HG02840 (cell line): ENCODE measurements around the gene SLC25A26.
"Not testable (repeated sequence)": the region's sequence is repeated elsewhere in the genome, so short reads cannot be mapped to it uniquely, and the experiment has no call there.

Experiments
- ATAC-seq: cut with Tn5 transposase; IDR thresholded peaks from one replicate; pipeline ENCODE4 v1.9.1; 2021; ENCODE audit warnings: mild to moderate bottlenecking, moderate library complexity, moderate number of reproducible peaks; ENCODE audit not compliant: unreplicated experiment, low FRiP score

Gene SLC25A26

GRCh38 chr3:66226093-66226492 is 5.3 kb downstream of the SLC25A26 start:
- not testable (repeated sequence) for ATAC-seq

GRCh38 chr3:66227051-66227450 is 6.2 kb downstream of the SLC25A26 start:
- ATAC-seq = no peak

GRCh38 chr3:66227915-66228314 is 7.1 kb downstream of the SLC25A26 start:
- ATAC-seq = no peak

DNA sequence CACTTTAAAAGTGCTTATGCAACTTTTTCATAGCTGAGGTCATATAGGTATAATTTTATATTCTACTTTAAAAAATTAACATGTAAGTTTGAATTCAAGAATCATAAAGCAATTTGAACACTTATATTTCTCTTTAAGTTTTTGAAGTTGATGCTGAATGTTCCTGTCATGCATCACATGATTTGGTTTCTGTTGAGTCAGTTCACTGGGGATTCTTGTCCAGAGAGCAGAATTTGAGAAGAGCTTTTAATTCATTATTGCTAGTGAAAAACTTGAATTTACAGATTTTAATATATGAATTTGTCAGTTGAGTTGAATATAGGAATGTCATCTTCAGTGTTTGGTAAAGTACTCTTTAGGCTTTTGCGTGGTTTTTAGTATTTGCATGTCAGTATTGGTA is 7.9 kb downstream of the SLC25A26 start:
- ATAC-seq = no peak

GRCh38 chr3:66229931-66230330 is 9.1 kb downstream of the SLC25A26 start:
- no peak for ATAC-seq

- ATAC-seq = no peak
Measured at GRCh38 chr3:66233033-66233432, 12.2 kb downstream of the SLC25A26 start.

DNA sequence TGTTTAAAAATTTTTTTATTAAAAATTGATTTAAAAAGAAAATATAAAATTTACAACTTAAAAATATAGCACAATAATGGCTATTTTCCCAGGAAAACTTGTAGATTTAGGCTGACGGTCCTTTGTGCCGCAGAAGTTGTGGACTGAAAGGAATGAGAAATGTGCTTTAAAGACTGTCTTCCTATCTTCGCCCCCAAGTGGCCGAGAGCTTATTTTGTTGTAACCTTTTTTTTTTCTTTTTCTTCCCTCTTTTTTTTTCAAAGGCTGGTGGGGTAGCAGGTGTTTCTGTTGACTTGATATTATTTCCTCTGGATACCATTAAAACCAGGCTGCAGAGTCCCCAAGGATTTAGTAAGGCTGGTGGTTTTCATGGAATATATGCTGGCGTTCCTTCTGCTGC is 15.5 kb downstream of the SLC25A26 start:
- ATAC-seq = no peak

DNA sequence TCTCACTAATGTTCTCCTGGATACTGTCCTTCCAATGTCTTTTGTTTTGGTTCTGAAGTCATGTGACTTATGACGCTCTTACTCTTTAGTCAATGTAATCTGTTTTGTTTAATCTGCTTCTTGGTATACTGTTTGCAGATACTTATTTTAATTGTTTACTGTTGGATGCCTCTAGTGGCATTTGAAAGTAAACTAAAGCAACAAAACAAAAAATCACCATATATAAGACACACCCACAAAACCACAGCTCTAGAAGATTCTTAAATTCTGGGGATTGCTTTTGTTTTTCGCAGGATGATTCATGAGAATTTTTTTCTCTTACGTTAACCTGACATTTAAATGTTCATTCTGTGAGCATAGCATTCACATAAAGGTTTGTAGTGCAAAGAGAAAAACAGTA is 16.8 kb downstream of the SLC25A26 start:
- ATAC-seq = no peak

DNA sequence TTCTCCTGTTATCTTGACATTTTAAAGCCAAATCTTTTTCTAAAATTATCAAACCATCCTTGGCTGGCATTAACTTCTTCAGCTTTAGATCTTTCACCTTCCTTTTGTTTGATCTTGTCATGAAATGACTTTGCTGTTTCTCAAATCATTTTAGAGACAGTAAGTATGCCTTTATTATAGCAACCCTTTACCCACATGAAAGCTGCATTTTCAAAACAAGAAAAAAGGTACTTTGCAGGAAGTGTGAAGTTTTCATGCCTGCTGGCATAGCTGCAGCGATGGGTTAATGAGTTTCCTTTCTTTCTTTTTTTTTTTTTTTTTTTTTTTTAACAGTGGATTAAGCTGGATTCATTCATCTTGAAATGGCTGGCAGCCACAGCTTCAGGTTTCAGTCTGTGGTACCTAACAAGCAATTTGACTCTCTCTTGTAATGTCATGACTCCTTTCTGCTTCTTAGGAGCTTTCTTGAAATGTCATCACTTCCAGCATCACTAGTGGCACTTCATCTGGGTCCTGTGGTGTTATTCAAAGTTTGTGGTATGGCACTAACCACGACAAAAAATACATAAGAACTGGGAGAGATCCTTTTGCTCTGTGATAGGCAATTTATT is 18.8 kb downstream of the SLC25A26 start:
- ATAC-seq = no peak

- no peak for ATAC-seq
Measured at GRCh38 chr3:66241466-66241865, 20.7 kb downstream of the SLC25A26 start.

- no peak for ATAC-seq
Measured at GRCh38 chr3:66242788-66243464, 22.1 kb downstream of the SLC25A26 start.

- no peak for ATAC-seq
Measured at GRCh38 chr3:66248641-66249040, 27.8 kb downstream of the SLC25A26 start.

DNA sequence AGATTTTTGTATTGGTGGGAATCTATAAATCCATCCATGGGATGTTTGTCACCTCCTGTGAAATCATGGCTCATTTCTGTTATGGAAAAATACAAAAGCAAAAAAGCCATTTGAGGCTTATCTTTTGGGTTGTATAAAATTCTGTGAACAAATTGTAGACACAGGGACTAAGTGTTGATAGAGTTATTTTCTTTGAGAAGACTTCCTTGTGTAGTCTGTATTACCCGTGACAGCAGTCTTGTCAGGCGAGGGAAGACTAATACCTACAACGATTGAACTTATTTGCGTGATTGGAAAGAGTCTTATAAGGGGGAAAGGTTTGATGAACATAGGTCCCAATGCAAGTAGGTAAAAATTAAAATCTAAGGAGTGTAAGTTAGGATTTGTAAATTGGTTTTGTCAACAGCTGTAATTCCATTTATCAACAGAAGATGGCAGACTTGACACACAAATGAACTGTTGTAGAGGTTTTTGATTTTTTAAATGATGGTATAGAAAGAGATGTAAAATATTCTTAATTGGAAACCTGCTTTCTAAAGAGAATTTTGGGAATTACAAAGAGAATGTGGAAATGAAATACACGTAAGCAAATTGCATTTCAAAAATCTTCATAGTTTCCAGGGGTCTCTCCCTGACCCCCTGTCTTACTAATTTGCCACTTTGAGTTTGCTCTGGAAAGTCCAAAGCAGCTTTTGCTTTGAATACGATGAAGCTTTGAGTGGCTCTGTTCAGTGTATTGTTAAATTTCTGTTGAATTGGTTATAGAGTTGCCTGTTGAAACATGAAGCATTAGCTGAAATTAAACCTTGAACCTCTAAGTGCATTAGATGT is 33.2 kb downstream of the SLC25A26 start:
- ATAC-seq = no peak

DNA sequence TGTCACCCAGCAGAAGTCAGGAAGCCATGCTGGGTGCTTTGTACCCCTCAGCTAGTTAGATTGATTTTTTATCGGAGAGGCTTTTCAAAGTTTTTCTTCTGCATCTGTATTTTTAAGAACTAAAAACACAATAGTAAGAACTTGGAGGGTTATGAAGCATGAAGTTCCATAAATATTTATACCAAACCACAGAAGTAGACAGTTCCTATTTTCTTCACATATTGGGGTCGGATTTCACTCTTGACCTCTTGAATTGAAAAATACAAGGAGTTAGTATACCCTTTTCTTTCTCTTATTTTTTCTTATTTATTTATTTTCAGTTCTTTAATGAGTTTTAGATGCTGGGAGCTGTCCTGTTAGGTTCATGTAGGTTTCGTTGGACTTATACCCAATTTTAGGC is 35.1 kb downstream of the SLC25A26 start:
- no peak for ATAC-seq

DNA sequence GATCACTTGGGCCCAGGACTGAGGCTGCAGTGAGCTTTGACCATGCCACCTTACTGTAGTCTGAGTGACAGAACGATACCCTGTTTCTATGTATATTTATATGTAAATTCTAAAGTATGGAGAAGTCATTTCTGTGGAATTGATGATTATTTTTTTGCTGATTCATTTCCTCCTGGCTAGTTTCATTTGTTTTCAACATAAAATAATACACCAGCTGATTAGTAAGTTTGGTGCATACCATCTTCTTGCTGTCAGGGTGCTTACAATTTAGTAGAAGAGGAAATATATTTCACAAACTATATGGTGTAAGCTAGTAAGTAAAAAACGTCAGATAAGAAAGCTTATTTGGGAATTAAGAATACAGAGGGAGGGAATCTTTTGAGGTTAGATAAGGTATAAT is 36.0 kb downstream of the SLC25A26 start:
- ATAC-seq = no peak

- no peak for ATAC-seq
Measured at GRCh38 chr3:66259566-66260255, 38.9 kb downstream of the SLC25A26 start.

GRCh38 chr3:66260431-66260830 is 39.6 kb downstream of the SLC25A26 start:
- no peak for ATAC-seq

DNA sequence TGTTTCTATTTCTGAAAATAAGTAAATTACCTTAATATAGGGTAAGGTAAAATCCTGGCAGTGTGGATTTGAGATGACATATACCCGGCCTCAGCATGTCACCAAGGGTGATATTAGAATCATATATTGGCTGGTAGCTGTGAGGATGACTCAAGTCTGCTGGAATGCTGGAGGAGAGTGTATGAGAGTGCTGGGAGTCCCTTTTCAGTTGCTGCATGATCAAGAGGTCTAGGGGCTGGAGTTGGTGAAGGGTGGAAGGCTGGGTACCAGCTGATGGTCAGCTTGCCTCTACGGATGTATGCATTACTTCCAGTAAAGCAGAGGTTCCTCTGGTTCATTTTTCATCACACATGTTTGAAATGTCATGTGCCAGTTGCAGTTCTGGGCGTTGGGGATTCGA is 40.6 kb downstream of the SLC25A26 start:
- no peak for ATAC-seq

- ATAC-seq = no peak
Measured at GRCh38 chr3:66265649-66266048, 44.8 kb downstream of the SLC25A26 start.

DNA sequence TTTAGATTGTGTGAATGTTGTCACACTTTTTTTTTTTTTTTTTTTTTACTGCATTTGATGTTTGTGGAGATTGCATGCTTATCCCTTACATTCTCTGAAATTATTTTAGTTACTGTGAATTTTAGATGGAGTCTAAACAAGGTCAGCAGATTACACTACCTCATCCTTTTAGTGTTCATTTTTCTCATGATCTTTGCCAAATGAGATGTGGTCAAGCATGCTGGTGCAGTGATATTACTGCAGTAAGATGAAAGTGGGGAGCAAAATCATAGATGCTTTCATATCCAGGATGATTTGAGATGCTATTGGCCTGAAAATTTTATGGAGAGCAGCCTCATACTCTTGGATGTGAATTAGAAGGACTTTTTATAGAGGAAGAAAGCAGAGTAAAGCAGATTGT is 45.8 kb downstream of the SLC25A26 start:
- no peak for ATAC-seq

DNA sequence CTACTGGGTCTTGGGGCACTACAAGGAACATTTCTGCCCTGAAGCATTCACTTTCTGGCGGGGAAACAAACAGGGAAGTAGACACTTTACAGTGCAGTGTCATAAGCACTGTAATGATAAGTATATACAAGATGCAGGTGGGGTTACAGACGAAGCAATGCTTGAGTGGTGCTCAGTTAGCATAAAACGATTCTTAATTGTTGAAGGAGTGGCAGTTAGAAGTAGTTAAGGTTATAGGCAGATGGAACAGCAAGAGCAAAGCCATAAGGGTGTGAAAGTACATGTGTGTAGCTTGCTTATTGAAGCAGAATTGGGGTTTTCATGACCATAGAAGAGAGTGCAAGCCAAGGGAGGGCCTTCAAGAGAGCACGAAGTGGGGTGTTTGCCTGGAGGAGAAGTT is 46.2 kb downstream of the SLC25A26 start:
- no peak for ATAC-seq
